HFFc6 (cell line): ENCODE data around the gene PLSCR5. TPM values are rescaled to one million over a fixed set of nuclear protein-coding genes. Genes with fewer than 3 reads are reported as not detected.

Experiments
- DNase-seq: peaks from one replicate; pipeline ENCODE4 v3.0.0-alpha.2; 2018
- H3K27ac Mint-ChIP-seq: 2 replicates; pipeline ENCODE4 v1.8.0; 2020; ENCODE audit warnings: mild to moderate bottlenecking, mixed read lengths
- H3K27me3 Mint-ChIP-seq: 2 replicates; pipeline ENCODE4 v1.8.0; 2021; ENCODE audit warnings: mild to moderate bottlenecking, moderate library complexity, mixed read lengths; ENCODE audit not compliant: insufficient read depth
- H3K36me3 Mint-ChIP-seq: 2 replicates; pipeline ENCODE4 v1.8.0; 2021; ENCODE audit warnings: low read depth, mixed read lengths
- H3K4me1 Mint-ChIP-seq: 2 replicates; pipeline ENCODE4 v1.8.0; 2020; ENCODE audit warnings: low read depth, mixed read lengths
- H3K4me3 Mint-ChIP-seq: 2 replicates; pipeline ENCODE4 v1.8.0; 2020; ENCODE audit warnings: mild to moderate bottlenecking, moderate library complexity, mixed read lengths
- H3K9me3 Mint-ChIP-seq: 2 replicates; pipeline ENCODE4 v1.8.0; 2020; ENCODE audit warnings: mild to moderate bottlenecking, mixed read lengths
- CTCF ChIP-seq: fragments of 200-600 bp; sonication (generic); IDR thresholded peaks from 2 replicates; pipeline ENCODE4 v1.5.0; 2021; ENCODE audit warnings: antibody characterized with exemption, mild to moderate bottlenecking
- total RNA-seq, 6 experiments: library from RNA; stranded (reverse); fragmentation: NEBNext Ultra II Directional; extraction: Animal tissue kit (Norgen Biotek cat#: 25700); gene quantifications; 2 replicates in 1 of 6; 3 replicates in 5 of 6; pipeline ENCODE4 v1.2.3, GENCODE V29; 2021

PLSCR5 gene
- total RNA-seq, 6 experiments from 2014 or later: not detected

DNA sequence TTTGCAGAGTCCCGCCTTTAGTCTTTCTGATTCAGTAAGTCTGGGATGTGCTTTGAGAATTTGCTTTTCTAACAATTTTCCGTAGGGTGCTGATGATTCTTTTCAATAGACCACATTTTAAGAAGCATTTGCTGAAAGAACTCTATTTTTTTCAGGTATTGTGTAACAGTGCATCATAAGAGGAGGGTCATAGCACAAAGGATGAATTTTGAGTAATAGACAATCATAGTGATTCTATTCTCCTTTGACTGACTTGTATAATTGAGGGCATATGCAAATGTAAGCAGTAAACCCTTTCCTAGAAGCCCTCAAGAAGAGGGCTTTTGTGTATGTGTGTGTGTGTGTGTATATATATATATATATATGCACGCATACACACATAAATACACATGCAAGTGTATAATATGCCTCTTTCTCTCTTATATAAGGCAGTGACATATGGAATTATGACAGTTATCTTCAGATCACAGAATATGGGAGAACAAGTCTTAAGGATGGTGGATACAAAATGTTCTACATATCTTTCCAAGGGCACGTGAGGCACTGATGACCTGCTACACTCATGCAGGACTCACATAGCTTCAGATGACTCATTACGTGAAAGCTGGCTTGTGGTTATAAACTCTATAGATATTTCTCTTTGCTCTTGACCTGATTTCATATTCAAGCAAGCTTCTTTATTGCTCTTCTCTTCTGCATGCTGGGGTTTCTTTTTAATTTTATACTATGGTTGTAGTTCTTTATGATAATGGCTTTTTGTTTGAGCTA lies 54.2 kb downstream of the PLSCR5 start:
- Mint-ChIP-seq H3K27me3 (peaks cover 1% of the 10 kb centered on the region), H3K4me1 (peaks cover 36% of the 10 kb centered on the region), H3K9me3 (no peaks in the 10 kb centered on the region), H3K4me3 (no peak overlapping the region), H3K36me3 (no peaks in the 10 kb centered on the region), H3K27ac (peak overlapping the region; percentile 22)
- no peak for TF ChIP-seq CTCF
- peak; percentile 82 for DNase-seq

DNA sequence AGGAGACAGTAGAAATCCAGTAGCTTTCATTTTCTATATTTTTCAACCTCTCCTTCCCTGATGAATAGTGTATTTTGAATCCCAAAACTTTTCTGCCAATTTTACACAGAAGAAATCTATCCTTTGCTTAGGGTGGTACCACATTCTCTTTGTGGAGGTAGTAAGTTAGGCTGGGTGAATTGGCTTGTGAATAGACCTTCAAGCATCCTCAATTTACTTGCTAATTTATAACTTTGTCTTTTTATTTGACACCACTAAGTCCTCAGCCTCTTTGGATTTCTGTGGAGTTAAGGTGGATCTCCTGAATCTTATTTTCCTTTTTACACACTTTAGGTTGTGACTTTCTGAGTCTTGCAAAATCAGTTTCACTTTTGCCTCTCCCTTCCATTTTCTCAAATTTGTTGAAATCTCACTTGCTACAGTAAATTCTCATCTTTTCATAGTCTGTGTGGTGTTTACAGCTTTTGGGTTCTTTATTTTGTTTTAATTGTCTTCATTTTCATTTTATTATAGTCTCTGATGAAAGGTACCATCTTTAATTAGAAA lies 55.0 kb downstream of the PLSCR5 start:
- DNase-seq: no peak
- H3K4me1 Mint-ChIP-seq: peaks cover 36% of the 10 kb centered on the region
- no peak overlapping the region for H3K27ac Mint-ChIP-seq
- TF ChIP-seq CTCF: no peak
- H3K36me3 Mint-ChIP-seq: no peaks in the 10 kb centered on the region
- H3K27me3 Mint-ChIP-seq: peaks cover 1% of the 10 kb centered on the region
- H3K4me3 Mint-ChIP-seq: peak overlapping the region; percentile 51
- H3K9me3 Mint-ChIP-seq: no peaks in the 10 kb centered on the region

DNA sequence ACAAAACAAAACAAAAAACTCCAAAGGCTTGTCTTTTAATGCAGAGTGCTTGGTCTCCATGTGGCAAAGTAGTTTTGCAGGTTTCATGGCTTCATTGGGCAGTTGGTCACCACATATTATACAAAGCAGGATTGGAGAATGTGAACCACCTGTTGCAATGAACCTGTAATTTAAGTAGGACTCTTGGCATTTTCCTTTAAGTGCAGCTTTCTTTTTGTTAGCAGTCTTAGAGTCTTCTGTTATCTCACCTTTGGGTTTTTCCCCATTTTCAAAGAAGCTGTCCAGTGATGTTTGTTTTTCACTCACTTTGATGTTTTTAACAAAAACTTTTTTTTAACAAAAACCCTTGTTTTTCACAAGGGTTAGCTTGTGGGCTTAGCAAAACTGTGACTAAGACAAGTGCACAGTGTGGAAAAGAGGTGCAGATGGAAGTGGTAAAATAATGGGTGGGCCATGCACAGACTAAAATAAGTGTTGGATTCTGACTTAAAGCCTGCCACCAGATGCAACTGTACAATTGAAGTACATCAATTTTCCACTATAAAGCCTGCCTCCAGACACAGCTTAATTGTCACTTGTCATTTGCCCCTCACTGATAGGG lies 57.8 kb downstream of the PLSCR5 start:
- Mint-ChIP-seq H3K27me3 (peaks cover 1% of the 10 kb centered on the region), H3K36me3 (no peaks in the 10 kb centered on the region), H3K27ac (no peak overlapping the region), H3K4me1 (peaks cover 50% of the 10 kb centered on the region), H3K9me3 (no peaks in the 10 kb centered on the region), H3K4me3 (no peak overlapping the region)
- no peak for TF ChIP-seq CTCF
- no peak for DNase-seq

GRCh38 chr3:146546366-146546965 lies 58.7 kb downstream of the PLSCR5 start:
- Mint-ChIP-seq H3K4me1 (peaks cover 51% of the 10 kb centered on the region), H3K4me3 (no peak overlapping the region), H3K27me3 (peaks cover 1% of the 10 kb centered on the region), H3K9me3 (no peaks in the 10 kb centered on the region), H3K36me3 (no peaks in the 10 kb centered on the region), H3K27ac (no peak overlapping the region)
- DNase-seq: no peak
- TF ChIP-seq CTCF: no peak

DNA sequence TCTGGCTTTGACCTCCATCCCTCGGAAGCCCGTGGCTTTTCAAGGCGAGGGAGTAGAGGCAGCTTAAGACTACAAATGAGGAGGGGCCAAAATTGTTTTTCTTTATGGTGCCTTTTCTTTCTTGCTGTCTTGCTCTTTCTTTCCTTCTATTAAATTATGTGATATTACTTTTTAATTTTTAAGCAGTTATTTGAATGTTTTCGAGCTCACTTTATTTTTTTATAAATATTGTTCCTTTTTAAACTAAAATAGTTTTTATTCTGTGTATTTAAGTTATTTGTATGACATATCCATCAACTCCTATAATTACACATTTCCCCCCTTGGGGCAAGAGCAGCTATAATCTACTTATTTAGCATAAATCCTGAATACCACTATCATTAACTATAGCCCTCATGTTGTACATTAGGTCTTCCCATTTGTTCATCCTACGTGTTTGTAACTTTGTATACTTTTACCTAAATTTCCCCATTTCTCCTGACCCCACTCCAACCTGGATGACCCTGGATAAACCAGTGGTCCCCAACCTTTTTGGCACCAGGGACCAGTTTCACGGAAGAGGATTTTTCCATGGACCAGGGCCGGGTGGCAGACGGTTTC lies 60.1 kb downstream of the PLSCR5 start:
- peak overlapping the region; percentile 94 for H3K4me3 Mint-ChIP-seq

More for the DNA sequence above, 60.1 kb downstream of the PLSCR5 start:
- no peak for DNase-seq
- no peaks in the 10 kb centered on the region for H3K36me3 Mint-ChIP-seq
- no peaks in the 10 kb centered on the region for H3K9me3 Mint-ChIP-seq
- H3K27me3 Mint-ChIP-seq: no peaks in the 10 kb centered on the region; the same call in 1 of the 2 replicates
- peak overlapping the region; percentile 97 for H3K27ac Mint-ChIP-seq
- peaks cover 36% of the 10 kb centered on the region for H3K4me1 Mint-ChIP-seq
- no peak for TF ChIP-seq CTCF
